GM23248 (cell line): ENCODE data around the gene NUP93.

Experiments used
- EZH2 ChIP-seq: fragments of 200-600 bp; sonication (generic); IDR thresholded peaks from 2 replicates; pipeline ENCODE4 v1.6.1; 2018; ENCODE audit warnings: antibody characterized with exemption, mild to moderate bottlenecking; ENCODE audit not compliant: insufficient read depth, poor library complexity, severe bottlenecking
- EZH2phosphoT487 ChIP-seq: fragments of 200-600 bp; sonication (generic); IDR thresholded peaks from 2 replicates; pipeline ENCODE4 v1.6.1; 2018; ENCODE audit warnings: antibody characterized with exemption, moderate library complexity, mild to moderate bottlenecking, low read depth; ENCODE audit not compliant: insufficient read depth

DNA sequence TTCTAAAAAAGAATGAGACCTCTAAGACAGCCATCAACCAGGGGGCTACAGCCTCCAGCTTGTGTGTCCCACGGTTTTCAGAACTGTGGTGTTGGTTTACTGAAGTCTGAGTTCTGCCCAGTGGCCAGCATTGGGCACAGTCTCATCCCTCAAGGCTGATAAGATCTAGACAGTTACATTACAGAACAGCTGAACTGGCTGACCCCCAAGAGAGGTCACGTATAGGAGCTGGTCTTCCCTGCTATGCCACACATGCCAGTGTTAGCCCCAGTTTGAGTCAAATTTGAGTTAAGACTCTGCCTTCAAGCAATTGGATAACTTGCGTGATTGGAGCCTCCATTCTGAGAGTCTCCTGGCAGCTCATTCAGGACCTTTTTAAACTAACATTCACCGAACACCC, 14.8 kb upstream of the NUP93 start:
- no peak for TF ChIP-seq EZH2
- TF ChIP-seq EZH2phosphoT487 = no peak
